Measurements from ENCODE around the gene ASTN1. TPM values are rescaled to one million over a fixed set of nuclear protein-coding genes. Genes with fewer than 3 reads are reported as not detected.

The ASTN1 gene
- total and polyA plus RNA-seq, 9 of the 15 experiments (the other 6 are each of a cell fraction or from before 2014, with no cell fraction given): 0.05 to 0.22 (median 0.18) TPM

DNA sequence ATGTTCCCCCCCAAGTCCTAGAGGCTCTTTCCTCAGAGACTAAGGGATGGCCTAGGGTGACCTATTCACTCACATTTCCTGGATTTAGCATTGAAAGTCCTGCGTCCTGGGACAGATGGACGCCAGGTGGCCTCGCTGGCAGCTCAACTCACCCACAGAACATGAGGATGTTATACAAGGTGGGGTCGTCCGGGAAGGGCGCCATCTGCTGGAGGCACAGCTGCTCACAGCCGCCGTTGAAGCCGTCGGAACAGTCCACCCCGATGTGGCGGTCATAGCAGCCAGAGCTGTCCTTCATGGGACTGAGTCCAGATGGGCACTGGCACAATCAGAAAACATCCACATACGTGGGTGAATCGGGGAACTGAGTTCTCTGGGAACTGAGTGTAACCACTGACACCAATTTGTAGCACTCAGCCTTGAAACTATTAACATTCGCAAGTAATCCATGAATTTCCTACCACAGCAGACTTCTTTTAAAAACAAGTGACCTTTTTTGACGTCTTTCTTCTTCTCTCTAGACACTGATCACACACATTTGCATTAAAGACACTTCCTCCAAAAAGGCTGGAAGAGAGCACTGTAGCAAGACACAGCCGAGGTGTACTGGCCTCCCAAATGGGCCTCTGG, 215.4 kb downstream of the ASTN1 start (continued):
- TF ChIP-seq, protein P1, sequence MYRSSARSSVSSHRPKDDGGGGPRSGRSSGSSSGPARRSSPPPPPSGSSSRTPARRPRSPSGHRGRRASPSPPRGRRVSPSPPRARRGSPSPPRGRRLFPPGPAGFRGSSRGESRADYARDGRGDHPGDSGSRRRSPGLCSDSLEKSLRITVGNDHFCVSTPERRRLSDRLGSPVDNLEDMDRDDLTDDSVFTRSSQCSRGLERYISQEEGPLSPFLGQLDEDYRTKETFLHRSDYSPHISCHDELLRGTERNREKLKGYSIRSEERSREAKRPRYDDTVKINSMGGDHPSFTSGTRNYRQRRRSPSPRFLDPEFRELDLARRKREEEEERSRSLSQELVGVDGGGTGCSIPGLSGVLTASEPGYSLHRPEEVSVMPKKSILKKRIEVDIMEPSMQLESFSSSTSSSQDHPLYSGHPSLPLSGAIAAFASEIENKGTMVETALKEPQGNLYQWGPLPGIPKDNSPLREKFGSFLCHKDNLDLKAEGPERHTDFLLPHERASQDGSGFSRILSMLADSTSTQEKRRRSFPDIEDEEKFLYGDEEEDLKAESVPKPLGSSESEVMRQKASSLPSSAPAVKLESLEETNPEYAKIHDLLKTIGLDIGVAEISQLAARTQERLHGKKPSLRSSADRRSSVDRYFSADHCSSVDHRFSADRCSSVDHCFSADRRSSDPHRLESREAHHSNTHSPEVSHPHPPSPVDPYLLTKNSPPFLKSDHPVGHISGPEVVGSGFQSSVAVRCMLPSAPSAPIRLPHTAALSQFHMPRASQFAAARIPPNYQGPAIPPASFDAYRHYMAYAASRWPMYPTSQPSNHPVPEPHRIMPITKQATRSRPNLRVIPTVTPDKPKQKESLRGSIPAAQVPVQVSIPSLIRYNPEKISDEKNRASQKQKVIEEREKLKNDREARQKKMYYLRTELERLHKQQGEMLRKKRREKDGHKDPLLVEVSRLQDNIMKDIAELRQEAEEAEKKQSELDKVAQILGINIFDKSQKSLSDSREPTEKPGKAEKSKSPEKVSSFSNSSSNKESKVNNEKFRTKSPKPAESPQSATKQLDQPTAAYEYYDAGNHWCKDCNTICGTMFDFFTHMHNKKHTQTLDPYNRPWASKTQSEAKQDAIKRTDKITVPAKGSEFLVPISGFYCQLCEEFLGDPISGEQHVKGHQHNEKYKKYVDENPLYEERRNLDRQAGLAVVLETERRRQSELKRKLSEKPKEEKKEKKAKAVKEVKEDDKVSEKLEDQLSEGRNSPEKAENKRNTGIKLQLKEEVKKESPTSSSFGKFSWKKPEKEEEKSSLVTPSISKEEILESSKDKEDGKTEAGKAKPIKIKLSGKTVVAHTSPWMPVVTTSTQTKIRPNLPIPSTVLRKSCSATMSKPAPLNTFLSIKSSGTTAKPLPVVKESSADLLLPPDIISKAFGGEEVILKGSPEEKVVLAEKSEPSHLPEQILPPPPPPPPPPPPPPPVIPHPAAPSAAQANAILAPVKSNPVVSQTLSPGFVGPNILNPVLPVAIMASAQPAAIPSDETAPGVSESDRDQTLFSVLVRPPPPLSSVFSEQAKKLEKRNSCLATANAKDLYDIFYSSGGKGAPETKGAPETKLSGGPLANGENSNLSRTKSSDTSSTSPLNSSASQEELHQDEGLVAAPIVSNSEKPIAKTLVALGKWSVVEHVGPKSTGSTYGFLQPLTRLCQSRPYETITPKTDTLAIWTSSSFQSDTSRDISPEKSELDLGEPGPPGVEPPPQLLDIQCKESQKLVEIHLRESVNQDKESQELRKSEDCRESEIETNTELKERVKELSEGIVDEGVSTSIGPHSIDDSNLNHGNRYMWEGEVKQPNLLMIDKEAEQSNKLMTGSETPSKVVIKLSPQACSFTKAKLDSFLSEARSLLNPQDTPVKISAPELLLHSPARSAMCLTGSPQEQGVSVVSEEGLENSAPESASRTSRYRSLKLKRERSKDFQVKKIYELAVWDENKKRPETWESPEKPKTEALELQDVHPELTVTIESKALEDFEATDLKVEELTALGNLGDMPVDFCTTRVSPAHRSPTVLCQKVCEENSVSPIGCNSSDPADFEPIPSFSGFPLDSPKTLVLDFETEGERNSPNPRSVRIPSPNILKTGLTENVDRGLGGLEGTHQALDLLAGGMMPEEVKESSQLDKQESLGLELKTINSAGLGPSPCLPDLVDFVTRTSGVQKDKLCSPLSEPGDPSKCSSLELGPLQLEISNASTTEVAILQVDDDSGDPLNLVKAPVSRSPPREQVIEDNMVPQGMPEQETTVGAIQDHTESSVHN (IDR thresholded peaks at IDR 0.05; ENCODE audit: borderline replicate concordance in 1 of 2, low read depth in 1 of 2): no peak
- TF ChIP-seq FOSL1 (tag; conservative IDR thresholded peaks at IDR 0.05) (no peak), ETS2 (tag; IDR thresholded peaks at IDR 0.05; ENCODE audit: borderline replicate concordance, poor library complexity, severe bottlenecking) (no peak), ZNF75A (CRISPR knock-in tag; IDR thresholded peaks at IDR 0.05) (no peak), TEAD1 (CRISPR knock-in tag; IDR thresholded peaks at IDR 0.05) (no peak), CCNT2 (IDR thresholded peaks at IDR 0.05; ENCODE audit: borderline replicate concordance, extremely low read depth, insufficient read length, low read depth, low read length) (no peak), HNRNPL (IDR thresholded peaks at IDR 0.05; ENCODE audit: low read depth, low read length) (no peak), ZFP1 (CRISPR knock-in tag; IDR thresholded peaks at IDR 0.05) (no peak), WHSC1 (IDR thresholded peaks at IDR 0.05; ENCODE audit: low read length) (no peak), ZKSCAN8 (CRISPR knock-in tag; IDR thresholded peaks at IDR 0.05) (no peak)
- TF ChIP-seq, protein P2, sequence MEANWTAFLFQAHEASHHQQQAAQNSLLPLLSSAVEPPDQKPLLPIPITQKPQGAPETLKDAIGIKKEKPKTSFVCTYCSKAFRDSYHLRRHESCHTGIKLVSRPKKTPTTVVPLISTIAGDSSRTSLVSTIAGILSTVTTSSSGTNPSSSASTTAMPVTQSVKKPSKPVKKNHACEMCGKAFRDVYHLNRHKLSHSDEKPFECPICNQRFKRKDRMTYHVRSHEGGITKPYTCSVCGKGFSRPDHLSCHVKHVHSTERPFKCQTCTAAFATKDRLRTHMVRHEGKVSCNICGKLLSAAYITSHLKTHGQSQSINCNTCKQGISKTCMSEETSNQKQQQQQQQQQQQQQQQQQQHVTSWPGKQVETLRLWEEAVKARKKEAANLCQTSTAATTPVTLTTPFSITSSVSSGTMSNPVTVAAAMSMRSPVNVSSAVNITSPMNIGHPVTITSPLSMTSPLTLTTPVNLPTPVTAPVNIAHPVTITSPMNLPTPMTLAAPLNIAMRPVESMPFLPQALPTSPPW (CRISPR knock-in tag; IDR thresholded peaks at IDR 0.05): no peak
- TF ChIP-seq, protein P3, sequence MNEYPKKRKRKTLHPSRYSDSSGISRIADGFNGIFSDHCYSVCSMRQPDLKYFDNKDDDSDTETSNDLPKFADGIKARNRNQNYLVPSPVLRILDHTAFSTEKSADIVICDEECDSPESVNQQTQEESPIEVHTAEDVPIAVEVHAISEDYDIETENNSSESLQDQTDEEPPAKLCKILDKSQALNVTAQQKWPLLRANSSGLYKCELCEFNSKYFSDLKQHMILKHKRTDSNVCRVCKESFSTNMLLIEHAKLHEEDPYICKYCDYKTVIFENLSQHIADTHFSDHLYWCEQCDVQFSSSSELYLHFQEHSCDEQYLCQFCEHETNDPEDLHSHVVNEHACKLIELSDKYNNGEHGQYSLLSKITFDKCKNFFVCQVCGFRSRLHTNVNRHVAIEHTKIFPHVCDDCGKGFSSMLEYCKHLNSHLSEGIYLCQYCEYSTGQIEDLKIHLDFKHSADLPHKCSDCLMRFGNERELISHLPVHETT (CRISPR knock-in tag; conservative IDR thresholded peaks at IDR 0.05 in 1 of 2, IDR thresholded peaks at IDR 0.05 in 1 of 2): no peak
- TF ChIP-seq, protein P4, sequence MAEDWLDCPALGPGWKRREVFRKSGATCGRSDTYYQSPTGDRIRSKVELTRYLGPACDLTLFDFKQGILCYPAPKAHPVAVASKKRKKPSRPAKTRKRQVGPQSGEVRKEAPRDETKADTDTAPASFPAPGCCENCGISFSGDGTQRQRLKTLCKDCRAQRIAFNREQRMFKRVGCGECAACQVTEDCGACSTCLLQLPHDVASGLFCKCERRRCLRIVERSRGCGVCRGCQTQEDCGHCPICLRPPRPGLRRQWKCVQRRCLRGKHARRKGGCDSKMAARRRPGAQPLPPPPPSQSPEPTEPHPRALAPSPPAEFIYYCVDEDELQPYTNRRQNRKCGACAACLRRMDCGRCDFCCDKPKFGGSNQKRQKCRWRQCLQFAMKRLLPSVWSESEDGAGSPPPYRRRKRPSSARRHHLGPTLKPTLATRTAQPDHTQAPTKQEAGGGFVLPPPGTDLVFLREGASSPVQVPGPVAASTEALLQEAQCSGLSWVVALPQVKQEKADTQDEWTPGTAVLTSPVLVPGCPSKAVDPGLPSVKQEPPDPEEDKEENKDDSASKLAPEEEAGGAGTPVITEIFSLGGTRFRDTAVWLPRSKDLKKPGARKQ (CRISPR knock-in tag; IDR thresholded peaks at IDR 0.05): no peak

All from K562 (cell line).